Trophoblast cell (in vitro differentiated cells and primary cell): Measurements from ENCODE around the gene MUC13.

Experiments used
- DNase-seq, 2 donors: peaks; one replicate each; pipeline ENCODE4 v3.0.0-alpha.2; 2016
- H2AFZ ChIP-seq: 2 replicates; pipeline ENCODE4 v1.6.1; 2013; ENCODE audit warnings: low read length, moderate library complexity, mild to moderate bottlenecking; ENCODE audit not compliant: insufficient read depth, poor library complexity
- H2AK5ac ChIP-seq: 2 replicates; pipeline ENCODE4 v1.6.1; 2013; ENCODE audit warnings: mild to moderate bottlenecking, low read length
- H2BK120ac ChIP-seq: 2 replicates; pipeline ENCODE4 v1.6.1; 2013; ENCODE audit warnings: low read length, mild to moderate bottlenecking, moderate library complexity; ENCODE audit not compliant: insufficient read depth, poor library complexity
- H2BK12ac ChIP-seq: 2 replicates; pipeline ENCODE4 v1.6.1; 2013; ENCODE audit warnings: mild to moderate bottlenecking, low read length, moderate library complexity
- H2BK5ac ChIP-seq: 2 replicates; pipeline ENCODE4 v1.6.1; 2013; ENCODE audit warnings: low read length, low read depth, moderate library complexity, mild to moderate bottlenecking; ENCODE audit not compliant: poor library complexity
- H3K14ac ChIP-seq: 2 replicates; pipeline ENCODE4 v1.6.1; 2013; ENCODE audit warnings: mild to moderate bottlenecking, low read length
- H3K18ac ChIP-seq: 2 replicates; pipeline ENCODE4 v1.6.1; 2013; ENCODE audit warnings: mild to moderate bottlenecking, low read length
- H3K23ac ChIP-seq: 2 replicates; pipeline ENCODE4 v1.6.1; 2013; ENCODE audit warnings: low read length
- H3K27ac ChIP-seq: 2 replicates; pipeline ENCODE4 v1.5.1; 2013; ENCODE audit warnings: low read depth, mild to moderate bottlenecking, inconsistent platforms, low read length, moderate library complexity
- H3K27me3 ChIP-seq: 2 replicates; pipeline ENCODE4 v1.6.1; 2013; ENCODE audit warnings: inconsistent platforms, mild to moderate bottlenecking, low read length, moderate library complexity; ENCODE audit not compliant: insufficient read depth
- H3K36me3 ChIP-seq, 2 experiments: 1 replicate in 1 of 2; 2 replicates in 1 of 2; pipeline ENCODE4 v1.6.1; 2013; ENCODE audit warnings: low read length in 2 of 2, mild to moderate bottlenecking in 2 of 2, moderate library complexity in 1 of 2; ENCODE audit not compliant: insufficient read depth in 2 of 2, control insufficient read depth in 1 of 2
- H3K4ac ChIP-seq: 2 replicates; pipeline ENCODE4 v1.6.1; 2013; ENCODE audit warnings: low read depth, mild to moderate bottlenecking, low read length, moderate library complexity
- H3K4me1 ChIP-seq, 2 experiments: 1 replicate in 1 of 2; 2 replicates in 1 of 2; pipeline ENCODE4 v1.6.1; 2013; ENCODE audit warnings: low read length in 2 of 2, mild to moderate bottlenecking in 2 of 2, moderate library complexity in 1 of 2; ENCODE audit not compliant: insufficient read depth in 2 of 2, control insufficient read depth in 1 of 2
- H3K4me2 ChIP-seq: 2 replicates; pipeline ENCODE4 v1.6.1; 2013; ENCODE audit warnings: inconsistent platforms, mild to moderate bottlenecking, low read length, moderate library complexity
- H3K4me3 ChIP-seq: 2 replicates; pipeline ENCODE4 v1.5.1; 2013; ENCODE audit warnings: mild to moderate bottlenecking, low read depth, low read length, inconsistent platforms
- H3K79me1 ChIP-seq: one replicate; pipeline ENCODE4 v1.6.1; 2013; ENCODE audit warnings: low read length
- H3K79me2 ChIP-seq: 2 replicates; pipeline ENCODE4 v1.6.1; 2013; ENCODE audit warnings: low read length, mild to moderate bottlenecking; ENCODE audit not compliant: control insufficient read depth, insufficient read depth, poor library complexity
- H3K9ac ChIP-seq: 2 replicates; pipeline ENCODE4 v1.6.1; 2013; ENCODE audit warnings: mild to moderate bottlenecking, low read length
- H3K9me3 ChIP-seq: 2 replicates; pipeline ENCODE4 v1.6.1; 2013; ENCODE audit warnings: low read depth, mild to moderate bottlenecking, control low read depth, inconsistent platforms, low read length; ENCODE audit not compliant: insufficient read depth
- H4K12ac ChIP-seq: 2 replicates; pipeline ENCODE4 v1.6.1; 2013; ENCODE audit warnings: low read depth, mild to moderate bottlenecking, low read length, moderate library complexity
- H4K8ac ChIP-seq: 2 replicates; pipeline ENCODE4 v1.6.1; 2013; ENCODE audit warnings: low read depth, mild to moderate bottlenecking, low read length, moderate library complexity
- H4K91ac ChIP-seq: one replicate; pipeline ENCODE4 v1.6.1; 2013; ENCODE audit warnings: low read depth, mild to moderate bottlenecking, low read length, moderate library complexity
- WGBS: extraction: QIAGEN DNeasy Blood & Tissue Kit; methylation state at CpG from one replicate; pipeline ENCODE4 v1.1.7; 2013; ENCODE audit warnings: missing lambda C conversion rate; ENCODE audit not compliant: insufficient read length, insufficient coverage; ENCODE audit errors: extremely low coverage; 5-methylcytosine and 5-hydroxymethylcytosine counted together

MUC13 gene

GRCh38 chr3:124873226-124873625 is 61.3 kb downstream of the MUC13 start:
- no peak overlapping the region for H2BK5ac ChIP-seq
- no peak overlapping the region for H3K23ac ChIP-seq
- H3K18ac ChIP-seq: no peak overlapping the region
- no peak overlapping the region for H4K12ac ChIP-seq
- no peak overlapping the region for H2BK12ac ChIP-seq
- peaks cover 1% of the 10 kb centered on the region for H3K79me1 ChIP-seq
- H3K27ac ChIP-seq: no peak overlapping the region
- WGBS: no CpG with 5 or more reads among the region's 1 CpG
- peaks cover 10% of the 10 kb centered on the region for H3K79me2 ChIP-seq
- H3K14ac ChIP-seq: no peak overlapping the region
- no peak overlapping the region for H3K9ac ChIP-seq
- no peak for DNase-seq
- H3K27me3 ChIP-seq: no peaks in the 10 kb centered on the region
- peaks cover 9 to 19% of the 10 kb centered on the region in 2 experiments for H3K4me1 ChIP-seq
- no peak overlapping the region for H2AFZ ChIP-seq
- no peak overlapping the region for H4K8ac ChIP-seq
- H3K4ac ChIP-seq: no peak overlapping the region
- H3K9me3 ChIP-seq: no peaks in the 10 kb centered on the region
- H3K4me2 ChIP-seq: no peak overlapping the region
- no peak overlapping the region for H2BK120ac ChIP-seq
- no peak overlapping the region for H2AK5ac ChIP-seq
- H3K36me3 ChIP-seq: peaks cover 14 to 15% of the 10 kb centered on the region in 2 experiments
- H4K91ac ChIP-seq: no peak overlapping the region
- no peak overlapping the region for H3K4me3 ChIP-seq

GRCh38 chr3:124867511-124867910 is 67.0 kb downstream of the MUC13 start:
- H2BK5ac ChIP-seq: no peak overlapping the region
- H3K4me3 ChIP-seq: no peak overlapping the region
- peaks cover 14 to 15% of the 10 kb centered on the region in 2 experiments for H3K4me1 ChIP-seq
- no peak overlapping the region for H4K91ac ChIP-seq
- no CpG with 5 or more reads among the region's 3 CpGs for WGBS
- DNase-seq: peak; percentile 54 to 71
- peaks cover 1% of the 10 kb centered on the region for H3K9me3 ChIP-seq
- H4K12ac ChIP-seq: no peak overlapping the region
- H2BK120ac ChIP-seq: no peak overlapping the region
- H3K27me3 ChIP-seq: no peaks in the 10 kb centered on the region
- no peak overlapping the region for H3K23ac ChIP-seq
- no peak overlapping the region for H3K4me2 ChIP-seq
- peak overlapping the region; percentile 35 for H3K4ac ChIP-seq
- H3K27ac ChIP-seq: no peak overlapping the region
- no peak overlapping the region for H2AK5ac ChIP-seq
- peaks cover 3% of the 10 kb centered on the region for H3K79me1 ChIP-seq
- peaks cover 7% of the 10 kb centered on the region for H3K79me2 ChIP-seq
- no peak overlapping the region for H3K14ac ChIP-seq
- no peak overlapping the region for H2BK12ac ChIP-seq
- no peak overlapping the region for H2AFZ ChIP-seq
- H3K9ac ChIP-seq: no peak overlapping the region
- H3K18ac ChIP-seq: no peak overlapping the region
- H4K8ac ChIP-seq: no peak overlapping the region
- peaks cover 28 to 33% of the 10 kb centered on the region in 2 experiments for H3K36me3 ChIP-seq

GRCh38 chr3:124862006-124862405 is 72.5 kb downstream of the MUC13 start:
- Histone ChIP-seq H3K9me3 (no peaks in the 10 kb centered on the region), H4K91ac (no peak overlapping the region)

GRCh38 chr3:124861041-124861440 is 73.5 kb downstream of the MUC13 start:
- no peak overlapping the region for H3K23ac ChIP-seq
- H3K79me1 ChIP-seq: peaks cover 5% of the 10 kb centered on the region
- no peak overlapping the region for H4K8ac ChIP-seq
- H3K4ac ChIP-seq: no peak overlapping the region
- no peak overlapping the region for H4K91ac ChIP-seq
- H2AFZ ChIP-seq: no peak overlapping the region
- no peaks in the 10 kb centered on the region for H3K9me3 ChIP-seq
- peak overlapping the region; percentile 55 for H3K27ac ChIP-seq
- H3K4me3 ChIP-seq: no peak overlapping the region
- H2BK5ac ChIP-seq: peak overlapping the region; percentile 56
- no peak overlapping the region for H2AK5ac ChIP-seq
- H3K14ac ChIP-seq: no peak overlapping the region
- H2BK12ac ChIP-seq: no peak overlapping the region
- no peak overlapping the region for H2BK120ac ChIP-seq
- no peak for DNase-seq
- WGBS: no CpG with 5 or more reads among the region's 9 CpGs
- no peak overlapping the region for H3K9ac ChIP-seq
- no peaks in the 10 kb centered on the region for H3K27me3 ChIP-seq
- peak overlapping the region; percentile 12 for H3K4me2 ChIP-seq
- H3K36me3 ChIP-seq: peaks cover 13 to 18% of the 10 kb centered on the region in 2 experiments
- peaks cover 7 to 16% of the 10 kb centered on the region in 2 experiments for H3K4me1 ChIP-seq
- H3K18ac ChIP-seq: peak overlapping the region; percentile 49
- no peak overlapping the region for H4K12ac ChIP-seq
- peaks cover 2% of the 10 kb centered on the region for H3K79me2 ChIP-seq

More at GRCh38 chr3:124862006-124862405, 72.5 kb downstream of the MUC13 start:
- DNase-seq: no peak
- Histone ChIP-seq H3K9ac (no peak overlapping the region), H3K27ac (no peak overlapping the region), H3K36me3 (peaks cover 17 to 26% of the 10 kb centered on the region in 2 experiments), H3K23ac (no peak overlapping the region), H2BK12ac (no peak overlapping the region), H3K79me2 (peaks cover 3% of the 10 kb centered on the region), H2AFZ (no peak overlapping the region), H3K27me3 (no peaks in the 10 kb centered on the region), H3K4me1 (peaks cover 7 to 16% of the 10 kb centered on the region in 2 experiments), H3K14ac (no peak overlapping the region), H2BK120ac (no peak overlapping the region), H3K4ac (peak overlapping the region; percentile 12), H4K8ac (no peak overlapping the region), H4K12ac (no peak overlapping the region), H3K4me3 (no peak overlapping the region), H2BK5ac (no peak overlapping the region), H3K18ac (peak overlapping the region; percentile 38), H2AK5ac (no peak overlapping the region), H3K79me1 (peaks cover 5% of the 10 kb centered on the region), H3K4me2 (no peak overlapping the region)
- no CpG with 5 or more reads among the region's 2 CpGs for WGBS
